CD14-positive monocyte (primary cell): ENCODE measurements around the gene SPPL2C. TPM values are rescaled to one million over a fixed set of nuclear protein-coding genes. Genes with fewer than 3 reads are reported as not detected.

ENCODE experiments used
- DNase-seq, 3 donors: peaks; one replicate each; pipeline ENCODE4 v3.0.0-alpha.2; 2011 to 2022
- H2AFZ ChIP-seq: 2 replicates; pipeline ENCODE4 v1.6.0; 2012; ENCODE audit warnings: mild to moderate bottlenecking, low read depth, low read length, inconsistent platforms; ENCODE audit not compliant: insufficient read depth, poor library complexity, severe bottlenecking
- H3K27ac ChIP-seq, 2 donors: 1 replicate in 1 of 2; 2 replicates in 1 of 2; pipeline ENCODE4 v1.5.1; 2012 to 2013; ENCODE audit warnings: low read length in 2 of 2, control low read depth in 1 of 2, inconsistent platforms in 1 of 2, low read depth in 1 of 2, mild to moderate bottlenecking in 1 of 2
- H3K27me3 ChIP-seq, 2 donors: one replicate each; pipeline versions ENCODE4 v1.6.0 to v1.6.1; 2011 to 2013; ENCODE audit warnings: low read length in 2 of 2; ENCODE audit not compliant: control insufficient read depth in 2 of 2, insufficient read depth in 2 of 2
- H3K36me3 ChIP-seq, 2 donors: replicated peaks in 1 of 2; 1 replicate in 1 of 2; 2 replicates in 1 of 2; pipeline versions ENCODE4 v1.5.1 to v1.6.1; 2012 to 2013; ENCODE audit warnings: low read length in 2 of 2, control low read depth in 1 of 2, inconsistent platforms in 1 of 2, mild to moderate bottlenecking in 1 of 2; ENCODE audit not compliant: insufficient read depth in 2 of 2, control insufficient read depth in 1 of 2
- H3K4me1 ChIP-seq, 2 donors: 1 replicate in 1 of 2; 2 replicates in 1 of 2; pipeline versions ENCODE4 v1.5.1 to v1.6.1; 2012 to 2013; ENCODE audit warnings: low read length in 2 of 2, control low read depth in 1 of 2, inconsistent platforms in 1 of 2, mild to moderate bottlenecking in 1 of 2, moderate library complexity in 1 of 2; ENCODE audit not compliant: insufficient read depth in 2 of 2, control insufficient read depth in 1 of 2
- H3K4me2 ChIP-seq: replicated peaks from 2 replicates; pipeline ENCODE3; 2012; ENCODE audit warnings: low read length, moderate library complexity, mild to moderate bottlenecking; ENCODE audit not compliant: poor library complexity, severe bottlenecking; ENCODE audit errors: extremely low read depth
- H3K4me3 ChIP-seq, 3 experiments: fragments of 200-600 bp in 1 of 3; sonication (generic) in 1 of 3; replicated peaks in 1 of 3; 1 replicate in 2 of 3; 2 replicates in 1 of 3; pipeline ENCODE4 v1.5.1; 2011 to 2013; ENCODE audit warnings: low read length in 3 of 3, mild to moderate bottlenecking in 3 of 3, control low read depth in 2 of 3, low read depth in 2 of 3, inconsistent platforms in 1 of 3, moderate library complexity in 1 of 3
- H3K79me2 ChIP-seq: 2 replicates; pipeline ENCODE4 v1.6.0; 2012; ENCODE audit warnings: mild to moderate bottlenecking, control low read depth, inconsistent platforms, low read length, moderate library complexity; ENCODE audit not compliant: insufficient read depth
- H3K9ac ChIP-seq: 2 replicates; pipeline ENCODE4 v1.6.0; 2017; ENCODE audit warnings: low read length, mild to moderate bottlenecking; ENCODE audit not compliant: insufficient read depth, poor library complexity, severe bottlenecking
- H3K9me3 ChIP-seq, 2 donors: replicated peaks in 1 of 2; 1 replicate in 1 of 2; 2 replicates in 1 of 2; pipeline versions ENCODE4 v1.5.1 to v1.6.1; 2012 to 2013; ENCODE audit warnings: low read length in 2 of 2, control low read depth in 1 of 2; ENCODE audit not compliant: control insufficient read depth in 1 of 2, insufficient read depth in 1 of 2
- H4K20me1 ChIP-seq: 2 replicates; pipeline ENCODE4 v1.6.0; 2012; ENCODE audit warnings: mild to moderate bottlenecking, low read length, control low read depth, moderate library complexity; ENCODE audit not compliant: insufficient read depth
- H3K27ac Mint-ChIP-seq, 7 donors: one replicate each; pipeline ENCODE4 v1.8.0; 2020; ENCODE audit warnings: mild to moderate bottlenecking in 7 of 7, mixed read lengths in 7 of 7, moderate library complexity in 6 of 7, inconsistent platforms in 2 of 7
- H3K27me3 Mint-ChIP-seq, 3 donors: one replicate each; pipeline ENCODE4 v1.8.0; 2021 to 2022; ENCODE audit warnings: low read depth in 3 of 3, mild to moderate bottlenecking in 3 of 3, mixed read lengths in 3 of 3, moderate library complexity in 3 of 3, inconsistent platforms in 1 of 3
- H3K36me3 Mint-ChIP-seq, 2 donors: one replicate each; pipeline ENCODE4 v1.8.0; 2020; ENCODE audit warnings: mixed read lengths in 2 of 2, inconsistent platforms in 1 of 2, mild to moderate bottlenecking in 1 of 2
- H3K4me1 Mint-ChIP-seq: one replicate; pipeline ENCODE4 v1.8.0; 2020; ENCODE audit warnings: mild to moderate bottlenecking, mixed read lengths
- H3K4me3 Mint-ChIP-seq, 2 donors: one replicate each; pipeline ENCODE4 v1.8.0; 2020; ENCODE audit warnings: mild to moderate bottlenecking in 2 of 2, mixed read lengths in 2 of 2, moderate library complexity in 1 of 2
- H3K9me3 Mint-ChIP-seq, 7 donors: one replicate each; pipeline ENCODE4 v1.8.0; 2020 to 2022; ENCODE audit warnings: mixed read lengths in 7 of 7, mild to moderate bottlenecking in 6 of 7, moderate library complexity in 6 of 7, inconsistent platforms in 2 of 7
- CTCF ChIP-seq: fragments of 200-600 bp; IDR thresholded peaks from one replicate; pipeline ENCODE4 v1.8.0; 2022; ENCODE audit warnings: antibody characterized with exemption, mild to moderate bottlenecking
- WGBS: methylation state at CpG from one replicate; pipeline ENCODE4 v1.1.5; 2013; ENCODE audit warnings: missing lambda C conversion rate; ENCODE audit not compliant: insufficient coverage; 5-methylcytosine and 5-hydroxymethylcytosine counted together
- intact Hi-C, 2 donors: fragments of 100-400 bp; cut with micrococcal nuclease; formaldehyde crosslinking; loops; one replicate each; pipeline versions ENCODE4 v1.15.0 to v1.15.1; 2023
- polyA plus RNA-seq, 3 donors: library from polyadenylated mRNA; depleted of rRNA in 1 of 3; unstranded in 2 of 3; stranded (reverse) in 1 of 3; fragments of 300-500 nt in 2 of 3; fragments of >200 nt in 1 of 3; fragmentation: Illumina TruSeq in 2 of 3; gene quantifications; 1 replicate in 2 of 3; 2 replicates in 1 of 3; pipeline ENCODE4 v1.2.3, GENCODE V29; 2012 to 2021

SPPL2C gene
- polyA plus RNA-seq, 3 donors = not detected

GRCh38 chr17:45809499-45809898 is 35.2 kb upstream of the SPPL2C start:
- H3K27me3 ChIP-seq = no peaks in the 10 kb centered on the region

GRCh38 chr17:45812102-45812501 is 32.6 kb upstream of the SPPL2C start:
- no peak overlapping the region for H3K4me3 ChIP-seq
- Mint-ChIP-seq H3K36me3 (no peaks in the 10 kb centered on the region), H3K4me3 (no peak overlapping the region), H3K27me3 (peaks cover 5 to 15% (median 15%) of the 10 kb centered on the region in 3 donors), H3K9me3 (peaks cover 0 to 1% (median 0%) of the 10 kb centered on the region in 7 donors), H3K4me1 (no peaks in the 10 kb centered on the region), H3K27ac (no peak overlapping the region)
- no peaks in the 10 kb centered on the region for H3K79me2 ChIP-seq
- no CpG with 5 or more reads among the region's 3 CpGs for WGBS
- no peaks in the 10 kb centered on the region for H3K27me3 ChIP-seq
- no peak overlapping the region for H3K9ac ChIP-seq
- no peaks in the 10 kb centered on the region for H4K20me1 ChIP-seq
- no peaks in the 10 kb centered on the region for H3K36me3 ChIP-seq
- no peaks in the 10 kb centered on the region for H3K9me3 ChIP-seq
- no peaks in the 10 kb centered on the region for H3K4me1 ChIP-seq
- H3K27ac ChIP-seq = no peak overlapping the region
- intact Hi-C loops = no loop called here
- DNase-seq = no peak
- H2AFZ ChIP-seq = no peak overlapping the region
- no peak overlapping the region for H3K4me2 ChIP-seq
- no peak for TF ChIP-seq CTCF

More at GRCh38 chr17:45809499-45809898, 35.2 kb upstream of the SPPL2C start:
- Histone ChIP-seq H3K4me1 (no peaks in the 10 kb centered on the region), H3K4me3 (no peak overlapping the region), H3K9me3 (no peaks in the 10 kb centered on the region), H2AFZ (no peak overlapping the region), H3K36me3 (no peaks in the 10 kb centered on the region), H3K4me2 (no peak overlapping the region), H3K27ac (no peak overlapping the region), H3K79me2 (no peaks in the 10 kb centered on the region), H4K20me1 (no peaks in the 10 kb centered on the region), H3K9ac (no peak overlapping the region)
- WGBS = 92% methylated on average over 8 of the region's 15 CpGs
- Mint-ChIP-seq H3K4me1 (no peaks in the 10 kb centered on the region), H3K4me3 (no peak overlapping the region), H3K27me3 (peaks cover 7 to 21% (median 13%) of the 10 kb centered on the region in 3 donors), H3K36me3 (no peaks in the 10 kb centered on the region), H3K9me3 (peaks cover 0 to 1% (median 0%) of the 10 kb centered on the region in 7 donors), H3K27ac (no peak overlapping the region)
- intact Hi-C loops = no loop called here
- TF ChIP-seq CTCF = no peak
- DNase-seq = no peak
